ENCODE data around the gene PEX5.
"Not testable (repeated sequence)": the region's sequence is repeated elsewhere in the genome, so short reads cannot be mapped to it uniquely, and the experiment has no call there.

The PEX5 gene

GRCh38 chr12:7178481-7178880, 11.0 kb upstream of the PEX5 start:
- no peak for DNase-seq (ENCODE audit: insufficient read length, low spot score)
- no peak for TF ChIP-seq POLR2A (IDR thresholded peaks at IDR 0.05; ENCODE audit: low read depth, low read length)
- no peak for FAIRE-seq

GRCh38 chr12:7180685-7181084, 8.8 kb upstream of the PEX5 start:
- no peak for TF ChIP-seq POLR2A (IDR thresholded peaks at IDR 0.05; ENCODE audit: low read depth, low read length)
- DNase-seq (ENCODE audit: insufficient read length, low spot score) (no peak), FAIRE-seq (no peak)

GRCh38 chr12:7186058-7186457, 3.4 kb upstream of the PEX5 start:
- not testable (repeated sequence) for DNase-seq (ENCODE audit: insufficient read length, low spot score); FAIRE-seq

- FAIRE-seq, result peak; percentile 45
- DNase-seq (ENCODE audit: insufficient read length, low spot score), result peak; percentile 63
- TF ChIP-seq POLR2A (IDR thresholded peaks at IDR 0.05; ENCODE audit: low read depth, low read length), result no peak
Observed at GRCh38 chr12:7188562-7189397, 706 bp upstream of the PEX5 start.

GRCh38 chr12:7190268-7191055, 976 bp downstream of the PEX5 start:
- FAIRE-seq (no peak), DNase-seq (ENCODE audit: insufficient read length, low spot score) (no peak)
- no peak for TF ChIP-seq POLR2A (IDR thresholded peaks at IDR 0.05; ENCODE audit: low read depth, low read length)

- DNase-seq (ENCODE audit: insufficient read length, low spot score), result no peak
- no peak for FAIRE-seq
- TF ChIP-seq POLR2A (IDR thresholded peaks at IDR 0.05; ENCODE audit: low read depth, low read length), result no peak
Observed at GRCh38 chr12:7193674-7194073, 4.2 kb downstream of the PEX5 start.

GRCh38 chr12:7197841-7198240, 8.4 kb downstream of the PEX5 start:
- FAIRE-seq (no peak), DNase-seq (ENCODE audit: insufficient read length, low spot score) (no peak)
- no peak for TF ChIP-seq POLR2A (IDR thresholded peaks at IDR 0.05; ENCODE audit: low read depth, low read length)

- DNase-seq (ENCODE audit: insufficient read length, low spot score), result no peak
- no peak for TF ChIP-seq POLR2A (IDR thresholded peaks at IDR 0.05; ENCODE audit: low read depth, low read length)
- no peak for FAIRE-seq
Observed at GRCh38 chr12:7203109-7203508, 13.6 kb downstream of the PEX5 start.

- no peak for FAIRE-seq
- DNase-seq (ENCODE audit: insufficient read length, low spot score), result no peak
- no peak for TF ChIP-seq POLR2A (IDR thresholded peaks at IDR 0.05; ENCODE audit: low read depth, low read length)
Observed at GRCh38 chr12:7205091-7205490, 15.6 kb downstream of the PEX5 start.

- TF ChIP-seq POLR2A (IDR thresholded peaks at IDR 0.05; ENCODE audit: low read depth, low read length), result no peak
- no peak for FAIRE-seq
- DNase-seq (ENCODE audit: insufficient read length, low spot score), result no peak
Observed at GRCh38 chr12:7206691-7207090, 17.2 kb downstream of the PEX5 start.

GRCh38 chr12:7207866-7208625, 18.6 kb downstream of the PEX5 start:
- FAIRE-seq (no peak), DNase-seq (ENCODE audit: insufficient read length, low spot score) (no peak)
- no peak for TF ChIP-seq POLR2A (IDR thresholded peaks at IDR 0.05; ENCODE audit: low read depth, low read length)

- TF ChIP-seq POLR2A (IDR thresholded peaks at IDR 0.05; ENCODE audit: low read depth, low read length), result no peak
- DNase-seq (ENCODE audit: insufficient read length, low spot score), result no peak
- FAIRE-seq, result no peak
Observed at GRCh38 chr12:7209958-7210357, 20.5 kb downstream of the PEX5 start.

- no peak for TF ChIP-seq POLR2A (IDR thresholded peaks at IDR 0.05; ENCODE audit: low read depth, low read length)
- FAIRE-seq, result no peak
- no peak for DNase-seq (ENCODE audit: insufficient read length, low spot score)
Observed at GRCh38 chr12:7210642-7211151, 21.2 kb downstream of the PEX5 start.

- FAIRE-seq (no peak), DNase-seq (ENCODE audit: insufficient read length, low spot score) (no peak)
- no peak for TF ChIP-seq POLR2A (IDR thresholded peaks at IDR 0.05; ENCODE audit: low read depth, low read length)
Observed at GRCh38 chr12:7212678-7213077, 23.2 kb downstream of the PEX5 start.

- not testable (repeated sequence) for DNase-seq (ENCODE audit: insufficient read length, low spot score); FAIRE-seq
Observed at GRCh38 chr12:7213745-7214144, 24.3 kb downstream of the PEX5 start.
